Activated naive CD4-positive, alpha-beta T cell treated with anti-CD3 and anti-CD28 coated beads for 36 hours (primary cell): ENCODE measurements around the gene IVD. TPM values are rescaled to one million over a fixed set of nuclear protein-coding genes. Genes with fewer than 3 reads are reported as not detected.

Experiments used
- CTCF ChIA-PET: fragments of 350-600 bp; sonication (Branson Sonifier 250); formaldehyde crosslinking; loops from one replicate; lab custom pipeline; 2021; ENCODE audit warnings: antibody characterized with exemption; lab: Charles Lee
- DNase-seq: peaks from one replicate; pipeline ENCODE4 v3.0.0-alpha.2; 2020
- H3K27ac Mint-ChIP-seq: one replicate; pipeline ENCODE4 v1.8.0; 2021; ENCODE audit warnings: mild to moderate bottlenecking, mixed read lengths
- H3K27me3 Mint-ChIP-seq: one replicate; pipeline ENCODE4 v1.8.0; 2021; ENCODE audit warnings: low read depth, mixed read lengths
- H3K36me3 Mint-ChIP-seq: one replicate; pipeline ENCODE4 v1.8.0; 2021; ENCODE audit warnings: low read depth, mixed read lengths
- H3K4me1 Mint-ChIP-seq: one replicate; pipeline ENCODE4 v1.8.0; 2021; ENCODE audit warnings: low read depth, mixed read lengths
- H3K4me3 Mint-ChIP-seq: one replicate; pipeline ENCODE4 v1.8.0; 2021; ENCODE audit warnings: mild to moderate bottlenecking, moderate library complexity, mixed read lengths
- H3K9me3 Mint-ChIP-seq: one replicate; pipeline ENCODE4 v1.8.0; 2021; ENCODE audit warnings: mixed read lengths
- intact Hi-C: fragments of 100-400 bp; cut with micrococcal nuclease; formaldehyde crosslinking; loops from one replicate; pipeline ENCODE4 v1.15.1; 2023
- total RNA-seq, 2 experiments: library from RNA; stranded (reverse); gene quantifications; one replicate each; pipeline ENCODE4 v1.2.3, GENCODE V29; 2021

The IVD gene
- total RNA-seq, 2 experiments from 2014 or later, result 33.1 to 34.1 TPM

DNA sequence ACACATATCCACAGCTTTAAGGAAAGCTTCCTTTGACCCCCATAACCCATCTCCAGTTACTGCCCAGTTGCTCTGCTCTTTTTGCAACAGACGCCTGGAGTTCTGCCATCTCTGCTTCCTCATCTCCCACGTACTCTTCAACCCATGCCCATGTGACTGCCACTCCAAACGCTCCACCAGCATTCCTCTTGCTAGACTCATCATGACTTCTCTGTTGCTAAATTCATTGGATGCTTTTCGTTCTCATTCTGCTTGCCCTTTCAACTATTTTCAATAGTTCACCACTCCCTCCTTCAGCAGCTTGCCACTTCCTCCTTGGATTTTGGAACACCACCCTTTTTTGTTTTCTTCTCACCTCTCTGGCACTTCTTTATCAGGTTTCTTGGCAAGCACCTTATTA lies 25.7 kb upstream of the IVD start:
- no peak for DNase-seq
- no peak overlapping the region for H3K4me3 Mint-ChIP-seq
- CTCF ChIA-PET, result interaction anchor here (1.7 kb wide), 1 partner anchor 11 kb away, joined by 5 read pairs; no protein-coding TSS in a partner anchor
- no peaks in the 10 kb centered on the region for H3K27me3 Mint-ChIP-seq
- H3K9me3 Mint-ChIP-seq, result no peaks in the 10 kb centered on the region
- peaks cover 10% of the 10 kb centered on the region for H3K36me3 Mint-ChIP-seq
- H3K27ac Mint-ChIP-seq, result no peak overlapping the region
- intact Hi-C loops, result loop anchor here (5.0 kb wide), 1 partner anchor 427 kb away; the partner anchor contains the start of genes DNAJC17 and ZFYVE19
- H3K4me1 Mint-ChIP-seq, result peaks cover 16% of the 10 kb centered on the region

DNA sequence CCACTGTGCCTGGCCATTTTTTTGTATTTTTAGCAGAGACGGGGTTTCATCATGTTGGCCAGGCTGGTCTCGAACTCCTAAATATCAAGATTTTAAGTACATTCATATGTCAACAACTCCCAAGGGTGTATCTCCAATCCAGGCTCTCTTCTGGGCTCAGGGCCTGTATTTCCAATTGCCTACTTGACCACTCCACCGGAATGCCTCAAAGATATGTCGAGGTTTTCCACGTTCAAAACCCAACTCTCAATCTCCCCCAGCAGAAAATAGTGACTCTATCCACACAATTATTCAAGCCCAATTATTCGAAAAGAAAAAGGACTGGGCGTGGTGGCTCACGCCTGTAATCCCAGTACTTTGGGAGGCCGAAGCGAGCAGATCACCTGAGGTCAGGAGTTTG lies 25.0 kb upstream of the IVD start:
- intact Hi-C loops, result loop anchor here (5.0 kb wide), 1 partner anchor 427 kb away; the partner anchor contains the start of genes DNAJC17 and ZFYVE19
- H3K36me3 Mint-ChIP-seq, result peaks cover 10% of the 10 kb centered on the region
- CTCF ChIA-PET, result interaction anchor here (1.7 kb wide), 1 partner anchor 12 kb away, joined by 5 read pairs; no protein-coding TSS in a partner anchor
- no peak overlapping the region for H3K27ac Mint-ChIP-seq
- no peak for DNase-seq
- H3K27me3 Mint-ChIP-seq, result no peaks in the 10 kb centered on the region
- H3K9me3 Mint-ChIP-seq, result no peaks in the 10 kb centered on the region
- no peak overlapping the region for H3K4me3 Mint-ChIP-seq
- peaks cover 18% of the 10 kb centered on the region for H3K4me1 Mint-ChIP-seq

DNA sequence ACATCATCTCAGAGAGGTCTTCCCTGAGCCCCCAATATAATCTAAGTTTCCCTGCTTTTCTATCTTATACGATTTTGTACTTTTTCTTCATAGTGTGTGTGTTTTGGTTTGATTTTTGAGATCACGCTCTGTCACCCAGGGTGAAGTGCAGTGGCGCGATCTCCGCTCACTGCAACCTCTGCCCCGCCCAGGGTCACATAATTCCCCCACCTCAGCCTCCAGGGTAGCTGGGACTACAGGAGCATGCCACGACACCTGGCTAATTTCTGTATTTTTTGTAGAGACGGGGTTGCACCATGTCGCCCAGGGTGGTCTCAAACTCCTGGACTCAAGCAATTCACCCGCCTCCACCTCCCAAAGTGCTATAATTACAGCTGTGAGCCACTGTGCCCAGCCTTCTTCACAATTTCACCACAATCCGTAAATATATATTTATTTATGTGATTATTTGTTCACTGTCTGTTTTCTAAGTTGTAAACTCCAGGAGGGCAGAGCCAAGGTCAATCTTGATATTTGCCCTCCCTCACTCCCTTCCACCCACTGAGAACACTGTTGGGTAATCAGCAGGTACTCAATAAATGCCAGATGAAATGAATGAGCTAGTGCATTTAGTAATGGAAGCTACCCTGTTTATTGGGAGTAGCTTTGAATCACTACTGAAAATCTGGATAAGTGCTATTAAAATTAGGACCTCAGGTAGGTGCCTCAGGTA lies 23.6 kb upstream of the IVD start:
- Mint-ChIP-seq H3K4me3 (no peak overlapping the region), H3K27ac (no peak overlapping the region), H3K9me3 (no peaks in the 10 kb centered on the region), H3K27me3 (no peaks in the 10 kb centered on the region), H3K4me1 (peaks cover 18% of the 10 kb centered on the region), H3K36me3 (peaks cover 19% of the 10 kb centered on the region)
- CTCF ChIA-PET, result interaction anchor here (0.8 to 1.7 kb wide), 10 partner anchors 10 to 62 kb away, joined by 3 to 7 read pairs (median 4); no protein-coding TSS in a partner anchor
- DNase-seq, result no peak
- intact Hi-C loops, result loop anchor here (1.0 to 5.0 kb wide), 5 partner anchors 14 to 425 kb away; partner anchors contain the start of genes DISP2, DNAJC17, IVD and ZFYVE19

DNA sequence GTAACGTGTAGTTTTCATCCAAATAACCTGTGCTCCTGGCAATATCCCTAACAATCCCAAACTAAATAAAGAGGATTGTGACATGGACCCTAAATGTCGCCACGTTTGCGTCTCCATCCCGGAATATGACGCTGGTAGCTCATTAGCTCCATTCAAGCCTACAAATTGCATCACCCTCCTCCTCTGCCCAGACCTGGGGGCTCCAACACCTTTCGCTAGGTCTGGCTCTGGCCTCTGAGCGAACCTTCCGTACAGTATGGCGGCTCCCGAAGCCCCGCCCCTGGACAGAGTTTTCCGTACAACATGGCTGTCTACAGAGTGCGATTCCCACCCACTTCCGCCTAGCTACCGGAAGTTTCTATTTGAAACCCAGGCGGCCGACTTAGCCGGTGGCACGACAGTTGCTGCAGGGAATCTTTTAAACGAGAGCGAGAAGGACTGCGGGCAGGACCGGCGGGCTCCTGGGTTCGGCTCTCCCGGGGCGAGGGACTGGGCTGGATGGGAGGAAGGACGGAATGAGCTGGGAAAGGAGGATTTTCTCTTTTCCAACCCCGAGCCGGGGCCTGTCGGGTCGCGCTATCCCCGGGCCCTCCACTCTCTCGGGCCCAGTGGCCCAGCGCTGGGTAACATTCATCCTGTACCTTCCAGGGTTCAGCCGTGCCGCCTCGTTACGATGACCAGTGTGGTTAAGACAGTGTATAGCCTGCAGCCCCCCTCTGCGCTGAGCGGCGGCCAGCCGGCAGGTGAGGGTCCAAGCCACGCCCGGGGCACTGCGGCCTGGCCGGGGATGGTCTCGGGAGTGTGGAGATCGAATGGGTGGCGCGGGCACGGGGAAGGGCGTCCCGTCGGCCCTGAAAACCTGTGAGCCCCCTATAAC lies 22.8 kb upstream of the IVD start, which contains the start of gene KNSTRN:
Gene KNSTRN, plus strand, starts transcription at position 142 of the 877 bp plus-strand sequence. Its CDS starts 115 bp downstream, at position 257.
- no peaks in the 10 kb centered on the region for H3K27me3 Mint-ChIP-seq

DNA sequence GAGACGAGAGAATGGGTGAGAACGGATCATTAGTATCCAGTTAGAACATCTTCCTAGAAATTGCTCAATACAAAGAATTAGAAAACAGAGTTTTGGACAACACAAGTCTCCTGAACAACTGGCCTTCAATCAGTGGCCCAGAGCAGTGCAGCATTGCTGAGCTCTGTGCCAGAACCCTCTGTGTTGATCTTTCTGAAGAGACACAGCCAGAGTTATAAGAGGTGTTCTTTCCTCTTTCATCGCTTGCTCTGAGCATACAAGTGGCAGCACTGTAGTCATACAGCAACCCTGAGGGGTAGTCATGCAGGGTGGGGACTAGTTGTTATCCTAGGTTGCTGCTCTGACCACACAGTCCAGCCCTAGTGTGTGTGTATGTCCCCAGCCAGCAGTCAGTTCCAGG lies 19.1 kb upstream of the IVD start:
- Mint-ChIP-seq H3K27ac (no peak overlapping the region), H3K27me3 (no peaks in the 10 kb centered on the region), H3K36me3 (peaks cover 50% of the 10 kb centered on the region), H3K9me3 (no peaks in the 10 kb centered on the region), H3K4me3 (no peak overlapping the region), H3K4me1 (peaks cover 18% of the 10 kb centered on the region)
- no peak for DNase-seq
- CTCF ChIA-PET, result interaction anchor here (0.7 to 2.7 kb wide), 5 partner anchors 11 to 50 kb away, joined by 3 to 17 read pairs (median 3); no protein-coding TSS in a partner anchor
- intact Hi-C loops, result no loop called here

More for the DNA sequence above, 22.8 kb upstream of the IVD start, which contains the start of gene KNSTRN:
- Mint-ChIP-seq H3K27ac (peak within 1 kb of the TSS; percentile 72), H3K36me3 (peaks cover 27% of the 10 kb centered on the region), H3K9me3 (no peaks in the 10 kb centered on the region), H3K4me1 (peaks cover 18% of the 10 kb centered on the region), H3K4me3 (peak within 1 kb of the TSS; percentile 94)
- intact Hi-C loops, result loop anchor here (1.0 to 5.0 kb wide), 5 partner anchors 15 to 424 kb away; partner anchors contain the start of genes DISP2, DNAJC17, IVD and ZFYVE19
- CTCF ChIA-PET, result interaction anchor here (0.6 to 1.9 kb wide), 13 partner anchors 11 to 170 kb away, joined by 3 to 7 read pairs (median 3); no protein-coding TSS in a partner anchor
- peak; percentile 97 for DNase-seq

DNA sequence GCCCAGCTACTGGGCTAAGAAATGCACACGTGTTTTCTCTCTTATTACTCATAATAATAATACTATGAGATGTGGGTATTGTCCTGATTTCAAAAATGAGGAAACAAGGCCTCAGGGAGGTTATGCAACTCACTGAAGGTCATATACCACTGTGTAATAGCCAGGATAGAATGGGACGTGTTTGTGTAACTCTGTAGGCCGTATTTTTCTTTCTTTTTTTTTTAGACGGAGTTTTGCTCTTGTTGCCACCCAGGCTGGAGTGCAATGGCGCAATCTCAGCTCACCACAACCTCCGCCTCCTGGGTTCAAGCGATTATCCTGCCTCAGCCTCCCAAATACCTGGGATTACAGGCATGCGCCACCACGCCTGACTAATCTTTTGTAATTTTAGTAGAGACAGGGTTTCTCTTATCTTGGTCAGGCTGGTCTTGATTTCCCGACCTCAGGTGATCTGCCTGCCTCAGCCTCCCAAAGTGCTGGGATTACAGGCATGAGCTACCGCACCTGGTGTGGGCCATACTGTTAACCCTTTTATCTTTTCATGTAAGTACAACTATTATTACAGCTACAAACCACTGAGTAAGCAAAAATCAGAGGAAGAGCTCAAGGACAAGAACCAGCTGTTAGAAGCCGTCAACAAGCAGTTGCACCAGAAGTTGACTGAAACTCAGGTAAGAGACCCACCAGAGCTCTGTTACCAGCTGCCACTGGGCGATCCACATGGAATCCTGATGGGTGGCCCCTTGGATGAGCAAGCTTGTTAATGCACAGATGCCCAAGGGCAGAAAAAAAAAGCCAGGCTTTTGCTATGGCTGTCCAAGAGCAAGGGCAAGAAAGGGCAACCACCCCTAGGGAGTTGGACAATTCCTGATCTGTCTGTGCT lies 16.4 kb upstream of the IVD start:
- H3K36me3 Mint-ChIP-seq, result peaks cover 50% of the 10 kb centered on the region
- CTCF ChIA-PET, result interaction anchor here (0.6 to 2.7 kb wide), 5 partner anchors 9 to 1990 kb away, joined by 3 to 17 read pairs (median 4); no protein-coding TSS in a partner anchor
- no peak overlapping the region for H3K27ac Mint-ChIP-seq
- H3K27me3 Mint-ChIP-seq, result no peaks in the 10 kb centered on the region
- no peak overlapping the region for H3K4me3 Mint-ChIP-seq
- H3K9me3 Mint-ChIP-seq, result no peaks in the 10 kb centered on the region
- H3K4me1 Mint-ChIP-seq, result peaks cover 7% of the 10 kb centered on the region
- intact Hi-C loops, result no loop called here
- no peak for DNase-seq

DNA sequence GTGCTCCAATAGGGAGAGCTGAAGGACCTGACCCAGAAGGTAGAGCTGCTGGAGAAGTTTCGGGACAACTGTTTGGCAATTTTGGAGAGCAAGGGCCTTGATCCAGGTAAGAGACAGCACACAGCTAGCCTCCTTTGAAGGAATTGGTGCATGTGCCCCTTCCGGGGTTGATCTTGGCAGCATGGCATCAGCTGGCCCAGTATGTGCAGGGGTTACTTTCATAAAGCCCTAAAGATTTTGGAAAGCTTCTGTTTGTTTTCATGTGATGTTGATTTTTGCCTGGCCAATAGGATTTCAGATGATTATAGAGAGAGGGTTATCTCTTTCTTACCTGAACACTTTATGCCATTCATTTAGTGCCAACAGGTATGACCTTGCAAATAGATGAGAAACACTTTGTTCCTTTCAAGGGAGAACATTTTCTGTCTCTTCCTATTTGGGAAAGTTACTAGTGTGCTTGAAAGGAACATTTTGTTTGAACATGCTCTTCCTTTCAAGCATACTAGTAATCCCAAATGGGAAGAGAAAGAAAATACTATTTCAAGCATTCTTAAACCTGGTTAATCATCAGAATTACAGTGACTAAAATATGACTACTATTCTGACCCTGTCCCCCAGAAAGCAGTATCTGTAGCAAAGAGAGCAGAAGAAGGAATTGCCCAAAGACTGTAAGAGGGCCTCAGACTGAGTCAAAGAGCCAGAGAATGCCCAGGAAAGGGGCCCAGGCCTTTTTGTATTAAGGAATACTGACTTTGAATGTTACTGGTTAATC lies 15.6 kb upstream of the IVD start:
- intact Hi-C loops, result no loop called here
- Mint-ChIP-seq H3K36me3 (peaks cover 48% of the 10 kb centered on the region), H3K27ac (no peak overlapping the region), H3K4me1 (peaks cover 2% of the 10 kb centered on the region), H3K9me3 (no peaks in the 10 kb centered on the region), H3K27me3 (no peaks in the 10 kb centered on the region), H3K4me3 (no peak overlapping the region)
- CTCF ChIA-PET, result interaction anchor here (0.6 to 1.4 kb wide), 5 partner anchors 14 to 45 kb away, joined by 3 to 4 read pairs (median 3); no protein-coding TSS in a partner anchor
- no peak for DNase-seq

DNA sequence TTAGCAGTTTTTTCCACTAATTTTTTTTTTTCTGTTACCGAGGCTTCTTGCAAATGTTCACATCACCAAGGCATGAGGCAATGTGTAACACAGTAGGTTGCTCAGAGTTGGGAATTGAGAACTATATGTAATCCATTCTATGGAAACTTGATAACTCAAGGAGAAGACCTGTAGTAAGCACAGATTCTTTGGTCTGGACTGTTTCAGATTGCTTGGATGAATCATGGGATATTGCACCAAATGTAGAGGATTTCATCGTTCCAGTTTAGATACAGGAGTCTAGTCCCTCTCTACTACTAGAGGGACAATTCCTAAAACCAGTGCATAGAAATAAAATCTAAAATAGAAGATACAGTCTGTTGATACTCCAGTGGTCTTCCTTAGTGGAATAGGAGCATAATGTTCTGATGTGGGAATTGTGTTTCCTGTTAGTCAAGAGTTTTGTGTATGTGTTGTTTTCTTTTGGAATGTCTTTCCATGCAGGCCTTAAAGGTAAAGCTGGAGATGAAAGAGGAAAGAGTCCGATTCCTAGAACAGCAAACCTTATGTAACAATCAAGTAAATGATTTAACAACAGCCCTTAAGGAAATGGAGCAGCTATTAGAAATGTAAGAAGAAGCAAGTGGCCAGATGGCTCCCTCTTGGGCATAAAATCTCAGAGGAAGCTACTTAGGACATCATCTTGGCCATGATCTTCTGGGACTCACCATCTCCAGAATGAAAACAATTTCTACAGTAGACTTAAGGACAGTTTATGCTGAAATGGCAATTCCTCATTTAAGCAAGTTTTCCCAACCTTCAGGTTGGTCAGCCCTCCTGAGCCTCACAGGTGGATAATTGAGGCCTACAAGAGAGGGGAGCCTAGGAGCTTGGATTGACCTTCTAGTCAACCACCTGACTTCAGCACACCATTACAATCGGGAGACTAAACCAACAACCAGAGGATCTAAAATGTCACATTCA lies 12.3 kb upstream of the IVD start:
- H3K9me3 Mint-ChIP-seq, result no peaks in the 10 kb centered on the region
- no peak overlapping the region for H3K27ac Mint-ChIP-seq
- no peaks in the 10 kb centered on the region for H3K27me3 Mint-ChIP-seq
- intact Hi-C loops, result no loop called here
- CTCF ChIA-PET, result no interaction called here
- H3K4me1 Mint-ChIP-seq, result peaks cover 8% of the 10 kb centered on the region
- no peak for DNase-seq
- H3K36me3 Mint-ChIP-seq, result peaks cover 30% of the 10 kb centered on the region
- H3K4me3 Mint-ChIP-seq, result no peak overlapping the region

DNA sequence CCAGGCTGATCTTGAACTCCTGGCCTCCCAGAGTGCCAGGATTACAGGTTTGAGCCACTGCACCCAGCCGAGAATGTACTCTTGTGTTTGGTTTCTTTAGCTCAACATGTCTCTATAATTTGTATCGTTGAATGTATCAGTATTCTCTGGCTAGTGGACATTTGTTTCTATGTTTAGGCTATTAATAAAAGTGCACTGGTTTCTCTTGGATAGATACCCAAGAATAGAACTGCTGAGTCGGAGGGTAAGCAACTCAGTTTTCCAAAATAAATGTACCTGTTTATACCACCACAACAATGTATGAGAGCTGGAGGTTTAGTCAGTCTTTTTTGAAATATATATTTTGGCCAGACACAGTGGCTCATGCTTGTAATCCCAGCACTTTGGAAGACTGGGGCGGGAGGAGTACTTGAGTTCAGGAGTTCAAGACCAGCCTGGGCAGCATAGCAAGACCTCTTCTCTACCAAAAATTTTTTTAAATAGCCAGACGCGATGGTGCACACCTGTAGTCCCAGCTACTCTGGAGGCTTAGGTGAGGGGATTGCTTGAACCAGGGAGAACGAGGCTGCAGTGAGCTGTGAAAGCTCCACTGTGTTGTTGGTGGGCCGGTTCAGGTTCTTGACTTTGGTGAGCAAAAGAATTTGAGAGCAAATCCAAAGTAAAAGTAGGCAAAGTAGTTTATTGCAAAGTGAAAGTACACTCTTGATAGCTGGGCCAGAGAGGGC lies 7.7 kb upstream of the IVD start:
- Mint-ChIP-seq H3K4me3 (no peak overlapping the region), H3K4me1 (peaks cover 19% of the 10 kb centered on the region), H3K27ac (peak overlapping the region; percentile 3), H3K9me3 (no peaks in the 10 kb centered on the region), H3K27me3 (no peaks in the 10 kb centered on the region), H3K36me3 (peaks cover 7% of the 10 kb centered on the region)
- CTCF ChIA-PET, result interaction anchor here (0.6 to 3.6 kb wide), 13 partner anchors 10 to 123 kb away, joined by 3 to 17 read pairs (median 4); partner anchors contain the start of gene KNSTRN
- no peak for DNase-seq
- intact Hi-C loops, result loop anchor here (1.0 kb wide), 1 partner anchor 11 kb away; no protein-coding TSS in a partner anchor
